ENCODE measurements around the gene IPMK. TPM values are rescaled to one million over a fixed set of nuclear protein-coding genes. Genes with fewer than 3 reads are reported as not detected.
A peak's percentile ranks its signal among the peaks of the same experiment; 100 is the strongest.

The IPMK gene
- total and polyA plus RNA-seq, 2 donors (not counting 3 experiments of a cell fraction or from before 2014, with no cell fraction given): 1.4 to 8.1 TPM

DNA sequence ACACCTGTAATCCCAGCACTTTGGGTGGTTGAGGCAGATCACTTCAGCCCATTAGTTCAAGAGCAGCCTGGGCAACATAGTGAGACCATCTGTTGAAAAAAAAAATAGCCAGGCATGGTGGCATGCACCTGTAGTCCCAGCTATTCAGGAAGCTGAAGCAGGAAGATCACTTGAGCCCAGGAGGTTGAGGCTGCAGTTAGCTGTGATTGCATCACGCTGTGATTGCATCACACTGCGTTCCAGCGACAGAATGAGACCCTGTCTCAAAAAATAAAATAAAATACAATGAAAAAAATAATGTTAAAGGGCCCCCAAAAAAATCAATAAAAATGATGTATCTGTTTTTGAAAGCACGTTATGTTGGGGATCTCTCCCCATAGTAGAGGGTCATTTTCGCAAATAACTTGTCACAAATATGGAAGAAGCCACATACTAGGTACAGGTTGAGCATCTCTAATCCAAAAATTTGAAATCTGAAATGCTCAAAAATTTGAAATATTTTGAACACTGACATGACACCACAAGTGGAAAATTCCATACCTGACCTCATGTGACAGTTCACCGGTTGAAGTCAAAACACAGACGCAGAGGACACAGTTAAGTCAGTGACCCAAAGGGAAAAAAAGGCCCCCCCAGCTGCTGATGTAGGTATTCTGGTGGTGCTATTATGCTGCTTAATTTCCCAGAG lies 10.7 kb upstream of the IPMK start:
- H3K4me2 ChIP-seq (ENCODE audit: insufficient read depth, low read length): no peak overlapping the region
- peaks cover 65% of the 10 kb centered on the region for H3K4me1 ChIP-seq (ENCODE audit: control insufficient read depth, extremely low read depth, insufficient read depth, low read length)
- FAIRE-seq: no peak
- no peaks in the 10 kb centered on the region for H3K9me1 ChIP-seq (replicated peaks; ENCODE audit: control insufficient read depth, extremely low read depth, insufficient read depth, low read length)
- H3K27ac ChIP-seq (ENCODE audit: insufficient read depth, low read depth, low read length): no peak overlapping the region
- ChIA-PET CTCF (interaction anchor here (0.9 to 6.0 kb wide), 2 partner anchors 12 to 101 kb away, joined by 4 to 36 read pairs; no protein-coding TSS in a partner anchor), POLR2A (no interaction called here)
- dilution Hi-C loops (cut with MboI; ENCODE audit: extremely low pct_ligation_motif_present, low sequenced_read_pairs) (no loop called here), intact Hi-C loops (cut with micrococcal nuclease) (no loop called here)
- no peaks in the 10 kb centered on the region for H3K27me3 ChIP-seq (ENCODE audit: control insufficient read depth in 2 of 2, insufficient read depth in 2 of 2, low read length in 2 of 2)
- no peak overlapping the region for H2AFZ ChIP-seq (ENCODE audit: low read depth, low read length)
- no peak for DNase-seq (ENCODE audit: low read depth, low spot score)
- peaks cover 49% of the 10 kb centered on the region for H3K79me2 ChIP-seq (ENCODE audit: control insufficient read depth, insufficient read depth, low read length)
- H4K20me1 ChIP-seq (replicated peaks; ENCODE audit: control insufficient read depth, extremely low read depth, insufficient read depth, low read length): no peaks in the 10 kb centered on the region
- TF ChIP-seq FOS (IDR thresholded peaks at IDR 0.05; ENCODE audit: borderline replicate concordance, insufficient read depth, low read length) (no peak), POLR2A (IDR thresholded peaks at IDR 0.05; ENCODE audit: low read depth, low read length) (no peak)
- peaks cover 0 to 2% of the 10 kb centered on the region in 2 experiments for H3K36me3 ChIP-seq (ENCODE audit: control insufficient read depth in 2 of 2, extremely low read depth in 1 of 2, insufficient read depth in 2 of 2, low read length in 2 of 2)
- no peaks in the 10 kb centered on the region for H3K9me3 ChIP-seq (replicated peaks; ENCODE audit: control insufficient read depth, insufficient read depth, low read length)
- BruUV-seq (replicated peaks): no TSS peak
- no peak overlapping the region for H3K9ac ChIP-seq (replicated peaks; ENCODE audit: extremely low read depth, insufficient read depth, low read length)
- no peak overlapping the region for H3K4me3 ChIP-seq (replicated peaks in 1 of 3; ENCODE audit: insufficient read depth in 1 of 3, low read depth in 1 of 3, low read length in 3 of 3)

DNA sequence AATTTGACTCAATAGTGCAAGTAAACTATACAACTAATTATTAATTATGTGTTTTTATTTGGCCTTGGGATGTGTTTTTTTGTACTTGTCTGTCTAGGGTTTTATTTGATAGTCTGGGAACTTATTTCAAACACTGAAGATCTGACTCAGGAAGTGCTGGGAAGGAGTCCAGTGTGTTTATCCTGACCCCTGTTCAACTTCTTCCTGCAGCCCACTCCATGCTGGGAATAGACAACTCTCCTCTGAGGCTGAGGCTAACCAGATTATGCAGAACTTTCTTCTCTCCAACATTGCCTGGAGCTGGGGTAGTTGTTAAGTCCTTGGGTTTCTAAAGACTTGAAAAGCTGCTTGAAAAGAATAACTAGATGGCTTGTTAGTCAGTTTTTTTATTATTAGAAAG lies 8.2 kb upstream of the IPMK start:
- Histone ChIP-seq H3K4me3 (replicated peaks in 1 of 3; ENCODE audit: insufficient read depth in 1 of 3, low read depth in 1 of 3, low read length in 3 of 3) (no peak overlapping the region), H3K27ac (ENCODE audit: insufficient read depth, low read depth, low read length) (peak overlapping the region; percentile 10), H3K36me3 (ENCODE audit: control insufficient read depth in 2 of 2, extremely low read depth in 1 of 2, insufficient read depth in 2 of 2, low read length in 2 of 2) (peaks cover 0 to 2% of the 10 kb centered on the region in 2 experiments), H3K9me3 (replicated peaks; ENCODE audit: control insufficient read depth, insufficient read depth, low read length) (no peaks in the 10 kb centered on the region), H3K9me1 (replicated peaks; ENCODE audit: control insufficient read depth, extremely low read depth, insufficient read depth, low read length) (no peaks in the 10 kb centered on the region), H3K4me1 (ENCODE audit: control insufficient read depth, extremely low read depth, insufficient read depth, low read length) (peaks cover 47% of the 10 kb centered on the region), H4K20me1 (replicated peaks; ENCODE audit: control insufficient read depth, extremely low read depth, insufficient read depth, low read length) (no peaks in the 10 kb centered on the region), H3K27me3 (ENCODE audit: control insufficient read depth in 2 of 2, insufficient read depth in 2 of 2, low read length in 2 of 2) (no peaks in the 10 kb centered on the region), H3K4me2 (ENCODE audit: insufficient read depth, low read length) (peak overlapping the region; percentile 66), H3K9ac (replicated peaks; ENCODE audit: extremely low read depth, insufficient read depth, low read length) (peak overlapping the region; percentile 21), H2AFZ (ENCODE audit: low read depth, low read length) (no peak overlapping the region), H3K79me2 (ENCODE audit: control insufficient read depth, insufficient read depth, low read length) (peaks cover 68% of the 10 kb centered on the region)
- FAIRE-seq: peak; percentile 77
- DNase-seq (ENCODE audit: low read depth, low spot score): peak; percentile 71
- TF ChIP-seq, protein P1, sequence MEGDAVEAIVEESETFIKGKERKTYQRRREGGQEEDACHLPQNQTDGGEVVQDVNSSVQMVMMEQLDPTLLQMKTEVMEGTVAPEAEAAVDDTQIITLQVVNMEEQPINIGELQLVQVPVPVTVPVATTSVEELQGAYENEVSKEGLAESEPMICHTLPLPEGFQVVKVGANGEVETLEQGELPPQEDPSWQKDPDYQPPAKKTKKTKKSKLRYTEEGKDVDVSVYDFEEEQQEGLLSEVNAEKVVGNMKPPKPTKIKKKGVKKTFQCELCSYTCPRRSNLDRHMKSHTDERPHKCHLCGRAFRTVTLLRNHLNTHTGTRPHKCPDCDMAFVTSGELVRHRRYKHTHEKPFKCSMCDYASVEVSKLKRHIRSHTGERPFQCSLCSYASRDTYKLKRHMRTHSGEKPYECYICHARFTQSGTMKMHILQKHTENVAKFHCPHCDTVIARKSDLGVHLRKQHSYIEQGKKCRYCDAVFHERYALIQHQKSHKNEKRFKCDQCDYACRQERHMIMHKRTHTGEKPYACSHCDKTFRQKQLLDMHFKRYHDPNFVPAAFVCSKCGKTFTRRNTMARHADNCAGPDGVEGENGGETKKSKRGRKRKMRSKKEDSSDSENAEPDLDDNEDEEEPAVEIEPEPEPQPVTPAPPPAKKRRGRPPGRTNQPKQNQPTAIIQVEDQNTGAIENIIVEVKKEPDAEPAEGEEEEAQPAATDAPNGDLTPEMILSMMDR (IDR thresholded peaks at IDR 0.05; ENCODE audit: extremely low read depth in 1 of 2, insufficient read depth in 1 of 2, low read depth in 1 of 2, low read length in 2 of 2): no peak
- TF ChIP-seq MYC (IDR thresholded peaks at IDR 0.05; ENCODE audit: low read depth, low read length) (no peak), FOS (IDR thresholded peaks at IDR 0.05; ENCODE audit: borderline replicate concordance, insufficient read depth, low read length) (no peak), POLR2A (IDR thresholded peaks at IDR 0.05; ENCODE audit: low read depth, low read length) (no peak), EZH2 (IDR thresholded peaks at IDR 0.05; ENCODE audit: borderline replicate concordance, low read depth, low read length, severe bottlenecking) (no peak), JUN (IDR thresholded peaks at IDR 0.05; ENCODE audit: borderline replicate concordance, insufficient read depth, insufficient read length, low read depth) (no peak), GATA2 (IDR thresholded peaks at IDR 0.05; ENCODE audit: insufficient read depth, insufficient read length, low read depth, low read length) (no peak), POLR2AphosphoS5 (IDR thresholded peaks at IDR 0.05; ENCODE audit: insufficient read depth, low read depth, low read length) (no peak)
- TF ChIP-seq, protein P2, sequence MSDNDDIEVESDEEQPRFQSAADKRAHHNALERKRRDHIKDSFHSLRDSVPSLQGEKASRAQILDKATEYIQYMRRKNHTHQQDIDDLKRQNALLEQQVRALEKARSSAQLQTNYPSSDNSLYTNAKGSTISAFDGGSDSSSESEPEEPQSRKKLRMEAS (IDR thresholded peaks at IDR 0.05; ENCODE audit: insufficient read depth, insufficient read length): no peak
- POLR2A ChIA-PET: no interaction called here
- CTCF ChIA-PET: interaction anchor here (0.9 to 6.0 kb wide), 4 partner anchors 15 to 99 kb away, joined by 3 to 36 read pairs (median 6); no protein-coding TSS in a partner anchor
- intact Hi-C loops (cut with micrococcal nuclease): no loop called here
- dilution Hi-C loops (cut with MboI; ENCODE audit: extremely low pct_ligation_motif_present, low sequenced_read_pairs): no loop called here
- BruUV-seq (replicated peaks): no TSS peak

Data from endothelial cell of umbilical vein (primary cell).